ENCODE measurements around the gene ZNF682. TPM values are rescaled to one million over a fixed set of nuclear protein-coding genes. Genes with fewer than 3 reads are reported as not detected.
"Not testable (repeated sequence)": the region's sequence is repeated elsewhere in the genome, so short reads cannot be mapped to it uniquely, and the experiment has no call there.

The ZNF682 gene
- total RNA-seq, 1 experiment from 2014 or later: not detected

- DNase-seq (ENCODE audit: low spot score): no peak
- no peak overlapping the region for H3K4me3 ChIP-seq (ENCODE audit: low read depth, low read length, poor library complexity, severe bottlenecking)
- no peaks in the 10 kb centered on the region for H3K36me3 ChIP-seq (ENCODE audit: insufficient read depth, low read length, poor library complexity, severe bottlenecking)
- no peak overlapping the region for H3K27ac ChIP-seq (ENCODE audit: low read depth, low read length, poor library complexity, severe bottlenecking)
- no peaks in the 10 kb centered on the region for H3K4me1 ChIP-seq (ENCODE audit: insufficient read depth, low read length, poor library complexity, severe bottlenecking)
- no TSS peak for BruUV-seq (replicated peaks)
- POLR2A ChIA-PET (ENCODE audit: low non-redundant PET): no interaction called here
- TF ChIP-seq CTCF (conservative IDR thresholded peaks at IDR 0.05; ENCODE audit: low read depth, low read length): no peak
- TF ChIP-seq EZH2 (IDR thresholded peaks at IDR 0.05; ENCODE audit: borderline replicate concordance, low read depth, low read length, poor library complexity, severe bottlenecking): no peak
- CTCF ChIA-PET: no interaction called here
- H3K27me3 ChIP-seq (replicated peaks; ENCODE audit: insufficient read depth, low read depth, low read length, poor library complexity): no peaks in the 10 kb centered on the region
- intact Hi-C loops (cut with micrococcal nuclease; ENCODE audit: unreplicated experiment): no loop called here
- H3K9me3 ChIP-seq (ENCODE audit: low read depth, low read length, poor library complexity, severe bottlenecking): peaks cover 23% of the 10 kb centered on the region
These were observed 72.4 kb downstream of the ZNF682 start for GRCh38 chr19:19966862-19967261.

- BruUV-seq (replicated peaks); POLR2A ChIA-PET (ENCODE audit: low non-redundant PET); H3K4me1 ChIP-seq (ENCODE audit: insufficient read depth, low read length, poor library complexity, severe bottlenecking); H3K4me3 ChIP-seq (ENCODE audit: low read depth, low read length, poor library complexity, severe bottlenecking); DNase-seq (ENCODE audit: low spot score); intact Hi-C loops (cut with micrococcal nuclease; ENCODE audit: unreplicated experiment); CTCF ChIA-PET; H3K36me3 ChIP-seq (ENCODE audit: insufficient read depth, low read length, poor library complexity, severe bottlenecking); H3K27ac ChIP-seq (ENCODE audit: low read depth, low read length, poor library complexity, severe bottlenecking); H3K27me3 ChIP-seq (replicated peaks; ENCODE audit: insufficient read depth, low read depth, low read length, poor library complexity): not testable (repeated sequence)
- H3K9me3 ChIP-seq (ENCODE audit: low read depth, low read length, poor library complexity, severe bottlenecking): peaks cover 20% of the 10 kb centered on the region
These were observed 73.2 kb downstream of the ZNF682 start for GRCh38 chr19:19966126-19966525.

- ChIA-PET CTCF (no interaction called here), POLR2A (ENCODE audit: low non-redundant PET) (no interaction called here)
- intact Hi-C loops (cut with micrococcal nuclease; ENCODE audit: unreplicated experiment): no loop called here
- H3K4me1 ChIP-seq (ENCODE audit: insufficient read depth, low read length, poor library complexity, severe bottlenecking): no peaks in the 10 kb centered on the region
- H3K9me3 ChIP-seq (ENCODE audit: low read depth, low read length, poor library complexity, severe bottlenecking): peaks cover 16% of the 10 kb centered on the region
- BruUV-seq (replicated peaks): no TSS peak
- H3K36me3 ChIP-seq (ENCODE audit: insufficient read depth, low read length, poor library complexity, severe bottlenecking): no peaks in the 10 kb centered on the region
- H3K4me3 ChIP-seq (ENCODE audit: low read depth, low read length, poor library complexity, severe bottlenecking): no peak overlapping the region
- no peak for DNase-seq (ENCODE audit: low spot score)
- H3K27ac ChIP-seq (ENCODE audit: low read depth, low read length, poor library complexity, severe bottlenecking): no peak overlapping the region
- H3K27me3 ChIP-seq (replicated peaks; ENCODE audit: insufficient read depth, low read depth, low read length, poor library complexity): no peaks in the 10 kb centered on the region
- TF ChIP-seq CTCF (conservative IDR thresholded peaks at IDR 0.05; ENCODE audit: low read depth, low read length) (no peak), EZH2 (IDR thresholded peaks at IDR 0.05; ENCODE audit: borderline replicate concordance, low read depth, low read length, poor library complexity, severe bottlenecking) (no peak)
These were observed 74.9 kb downstream of the ZNF682 start for GRCh38 chr19:19964416-19964815.

GRCh38 chr19:19959151-19959799 lies 80.0 kb downstream of the ZNF682 start:
- peak; percentile 56 for TF ChIP-seq CTCF (conservative IDR thresholded peaks at IDR 0.05; ENCODE audit: low read depth, low read length)
- H3K9me3 ChIP-seq (ENCODE audit: low read depth, low read length, poor library complexity, severe bottlenecking); H3K4me3 ChIP-seq (ENCODE audit: low read depth, low read length, poor library complexity, severe bottlenecking); POLR2A ChIA-PET (ENCODE audit: low non-redundant PET); H3K4me1 ChIP-seq (ENCODE audit: insufficient read depth, low read length, poor library complexity, severe bottlenecking); CTCF ChIA-PET; H3K27me3 ChIP-seq (replicated peaks; ENCODE audit: insufficient read depth, low read depth, low read length, poor library complexity); H3K36me3 ChIP-seq (ENCODE audit: insufficient read depth, low read length, poor library complexity, severe bottlenecking); H3K27ac ChIP-seq (ENCODE audit: low read depth, low read length, poor library complexity, severe bottlenecking); BruUV-seq (replicated peaks): not testable (repeated sequence)
- DNase-seq (ENCODE audit: low spot score): peak; percentile 42
- intact Hi-C loops (cut with micrococcal nuclease; ENCODE audit: unreplicated experiment): loop anchor here (2.0 kb wide), 1 partner anchor 426 kb away; no protein-coding TSS in a partner anchor

GRCh38 chr19:19957766-19958165 lies 81.5 kb downstream of the ZNF682 start:
- H3K36me3 ChIP-seq (ENCODE audit: insufficient read depth, low read length, poor library complexity, severe bottlenecking); H3K4me1 ChIP-seq (ENCODE audit: insufficient read depth, low read length, poor library complexity, severe bottlenecking); CTCF ChIA-PET; POLR2A ChIA-PET (ENCODE audit: low non-redundant PET); H3K9me3 ChIP-seq (ENCODE audit: low read depth, low read length, poor library complexity, severe bottlenecking); H3K4me3 ChIP-seq (ENCODE audit: low read depth, low read length, poor library complexity, severe bottlenecking); H3K27me3 ChIP-seq (replicated peaks; ENCODE audit: insufficient read depth, low read depth, low read length, poor library complexity); DNase-seq (ENCODE audit: low spot score); BruUV-seq (replicated peaks); H3K27ac ChIP-seq (ENCODE audit: low read depth, low read length, poor library complexity, severe bottlenecking): not testable (repeated sequence)
- intact Hi-C loops (cut with micrococcal nuclease; ENCODE audit: unreplicated experiment): loop anchor here (2.0 kb wide), 1 partner anchor 425 kb away; no protein-coding TSS in a partner anchor

All from A673 (cell line).